Peyer's patch (tissue), 4 donors: Measurements from ENCODE around the gene PPP2R5C. TPM values are rescaled to one million over a fixed set of nuclear protein-coding genes. Genes with fewer than 3 reads are reported as not detected.

Source experiments
- DNase-seq, 3 donors: peaks; one replicate each; pipeline ENCODE4 v3.0.0-alpha.2; 2017 to 2019
- H3K27ac ChIP-seq, 4 donors: fragments of 200-600 bp; sonication (generic); one replicate each; pipeline ENCODE4 v1.5.1; 2016 to 2019
- H3K27me3 ChIP-seq, 2 donors: fragments of 200-600 bp; sonication (generic); one replicate each; pipeline ENCODE4 v1.5.1; 2019
- H3K36me3 ChIP-seq, 3 donors: fragments of 200-600 bp; sonication (generic); one replicate each; pipeline ENCODE4 v1.5.1; 2016 to 2019
- H3K4me1 ChIP-seq, 4 donors: fragments of 200-600 bp; sonication (generic); one replicate each; pipeline ENCODE4 v1.5.1; 2016 to 2019
- H3K4me3 ChIP-seq, 4 donors: fragments of 200-600 bp; sonication (generic); 1 replicate in 3 of 4; 2 replicates in 1 of 4; pipeline ENCODE4 v1.5.1; 2016 to 2019; ENCODE audit warnings: mild to moderate bottlenecking in 1 of 4
- H3K9me3 ChIP-seq, 4 donors: fragments of 200-600 bp; sonication (generic); one replicate each; pipeline ENCODE4 v1.5.1; 2016 to 2019; ENCODE audit warnings: mild to moderate bottlenecking in 1 of 4
- POLR2A ChIP-seq, 2 donors: fragments of 450-650 bp; IDR thresholded peaks; one replicate each; pipeline ENCODE4 v1.5.1; 2017; ENCODE audit warnings: antibody characterized with exemption in 2 of 2, mild to moderate bottlenecking in 2 of 2, moderate library complexity in 2 of 2
- total RNA-seq, 4 donors: library from RNA; depleted of rRNA; stranded (reverse); fragments of >200 nt; gene quantifications; one replicate each; pipeline ENCODE4 v1.1.0, GENCODE V29; 2016
- TF ChIP-seq, protein P1 (sequence below), 6 experiments: fragments of 450-650 bp in 4 of 6; fragments of 200-600 bp in 2 of 6; sonication (generic) in 1 of 6; IDR thresholded peaks; one replicate each; pipeline ENCODE4 v1.5.1; 2017 to 2019; ENCODE audit warnings: antibody characterized with exemption in 6 of 6, mild to moderate bottlenecking in 3 of 6, moderate library complexity in 1 of 6

Gene PPP2R5C
- total RNA-seq, 4 donors from 2014 or later, result 87.6 to 137 (median 91.9) TPM

- H3K9me3 ChIP-seq, result no peaks in the 10 kb centered on the region
- H3K36me3 ChIP-seq, result peaks cover 0 to 26% (median 0%) of the 10 kb centered on the region in 3 donors
- TF ChIP-seq, protein P1, sequence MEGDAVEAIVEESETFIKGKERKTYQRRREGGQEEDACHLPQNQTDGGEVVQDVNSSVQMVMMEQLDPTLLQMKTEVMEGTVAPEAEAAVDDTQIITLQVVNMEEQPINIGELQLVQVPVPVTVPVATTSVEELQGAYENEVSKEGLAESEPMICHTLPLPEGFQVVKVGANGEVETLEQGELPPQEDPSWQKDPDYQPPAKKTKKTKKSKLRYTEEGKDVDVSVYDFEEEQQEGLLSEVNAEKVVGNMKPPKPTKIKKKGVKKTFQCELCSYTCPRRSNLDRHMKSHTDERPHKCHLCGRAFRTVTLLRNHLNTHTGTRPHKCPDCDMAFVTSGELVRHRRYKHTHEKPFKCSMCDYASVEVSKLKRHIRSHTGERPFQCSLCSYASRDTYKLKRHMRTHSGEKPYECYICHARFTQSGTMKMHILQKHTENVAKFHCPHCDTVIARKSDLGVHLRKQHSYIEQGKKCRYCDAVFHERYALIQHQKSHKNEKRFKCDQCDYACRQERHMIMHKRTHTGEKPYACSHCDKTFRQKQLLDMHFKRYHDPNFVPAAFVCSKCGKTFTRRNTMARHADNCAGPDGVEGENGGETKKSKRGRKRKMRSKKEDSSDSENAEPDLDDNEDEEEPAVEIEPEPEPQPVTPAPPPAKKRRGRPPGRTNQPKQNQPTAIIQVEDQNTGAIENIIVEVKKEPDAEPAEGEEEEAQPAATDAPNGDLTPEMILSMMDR (IDR thresholded peaks at IDR 0.05), result no peak
- TF ChIP-seq POLR2A (IDR thresholded peaks at IDR 0.05), result no peak
- no peak overlapping the region for H3K4me3 ChIP-seq
- no peaks in the 10 kb centered on the region for H3K27me3 ChIP-seq
- no peaks in the 10 kb centered on the region for H3K4me1 ChIP-seq
- no peak for DNase-seq
- peak overlapping the region in 1 of 4 donors; percentile 64 for H3K27ac ChIP-seq
Observed at GRCh38 chr14:101926620-101927019, 165.1 kb downstream of the PPP2R5C start.

GRCh38 chr14:101927859-101928258, 166.3 kb downstream of the PPP2R5C start:
- Histone ChIP-seq H3K27me3 (no peaks in the 10 kb centered on the region), H3K27ac (peak overlapping the region in 2 of 4 donors; percentile 24 to 64), H3K4me1 (no peaks in the 10 kb centered on the region), H3K4me3 (no peak overlapping the region), H3K9me3 (no peaks in the 10 kb centered on the region), H3K36me3 (peaks cover 0 to 15% (median 0%) of the 10 kb centered on the region in 3 donors)
- TF ChIP-seq, protein P1 (IDR thresholded peaks at IDR 0.05), result no peak
- TF ChIP-seq POLR2A (IDR thresholded peaks at IDR 0.05), result no peak
- peak in 2 of 3 donors; percentile 29 to 81 for DNase-seq

GRCh38 chr14:101928415-101928841, 166.9 kb downstream of the PPP2R5C start:
- peaks cover 0 to 13% (median 0%) of the 10 kb centered on the region in 3 donors for H3K36me3 ChIP-seq
- no peaks in the 10 kb centered on the region for H3K9me3 ChIP-seq
- H3K4me1 ChIP-seq, result no peaks in the 10 kb centered on the region
- TF ChIP-seq POLR2A (IDR thresholded peaks at IDR 0.05), result no peak
- TF ChIP-seq, protein P1 (IDR thresholded peaks at IDR 0.05), result no peak
- H3K27me3 ChIP-seq, result no peaks in the 10 kb centered on the region
- peak overlapping the region in 1 of 4 donors; percentile 64 for H3K27ac ChIP-seq
- H3K4me3 ChIP-seq, result no peak overlapping the region
- no peak for DNase-seq

DNA sequence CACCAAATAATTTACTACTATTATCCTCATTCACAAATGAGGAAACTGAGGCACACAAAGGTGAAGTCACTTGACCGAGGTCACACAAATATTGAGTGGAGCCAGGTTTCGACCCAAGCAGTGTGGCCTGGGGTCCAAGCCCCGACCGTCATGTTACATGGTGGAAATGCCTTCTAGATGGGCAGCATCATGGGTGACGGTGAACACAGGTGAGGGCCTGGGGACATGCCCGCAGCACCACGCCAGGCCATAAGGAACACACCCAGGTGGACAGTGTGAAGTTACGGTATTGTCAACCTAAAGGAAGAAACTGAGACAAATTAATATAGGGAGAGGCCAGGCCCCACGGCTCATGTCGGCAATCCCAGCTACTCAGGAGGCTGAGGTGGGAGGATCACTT, 167.6 kb downstream of the PPP2R5C start:
- TF ChIP-seq, protein P1 (IDR thresholded peaks at IDR 0.05), result no peak
- TF ChIP-seq POLR2A (IDR thresholded peaks at IDR 0.05), result no peak
- Histone ChIP-seq H3K4me1 (no peaks in the 10 kb centered on the region), H3K27ac (no peak overlapping the region), H3K9me3 (no peaks in the 10 kb centered on the region), H3K4me3 (no peak overlapping the region), H3K27me3 (no peaks in the 10 kb centered on the region), H3K36me3 (peaks cover 0 to 13% (median 0%) of the 10 kb centered on the region in 3 donors)
- DNase-seq, result no peak

- TF ChIP-seq, protein P1 (IDR thresholded peaks at IDR 0.05), result no peak
- TF ChIP-seq POLR2A (IDR thresholded peaks at IDR 0.05), result no peak
- no peak overlapping the region for H3K27ac ChIP-seq
- H3K36me3 ChIP-seq, result peaks cover 0 to 10% (median 0%) of the 10 kb centered on the region in 3 donors
- H3K4me3 ChIP-seq, result no peak overlapping the region
- no peaks in the 10 kb centered on the region for H3K4me1 ChIP-seq
- H3K9me3 ChIP-seq, result no peaks in the 10 kb centered on the region
- no peaks in the 10 kb centered on the region for H3K27me3 ChIP-seq
- no peak for DNase-seq
Observed at GRCh38 chr14:101929946-101930345, 168.4 kb downstream of the PPP2R5C start.

- TF ChIP-seq, protein P1 (IDR thresholded peaks at IDR 0.05), result no peak
- TF ChIP-seq POLR2A (IDR thresholded peaks at IDR 0.05), result no peak
- Histone ChIP-seq H3K27ac (no peak overlapping the region), H3K4me1 (no peaks in the 10 kb centered on the region), H3K4me3 (no peak overlapping the region), H3K27me3 (no peaks in the 10 kb centered on the region), H3K36me3 (peaks cover 0 to 5% (median 0%) of the 10 kb centered on the region in 3 donors), H3K9me3 (no peaks in the 10 kb centered on the region)
- DNase-seq, result no peak
Observed at GRCh38 chr14:101932673-101933072, 171.2 kb downstream of the PPP2R5C start.
